SK-N-SH (cell line): ENCODE data around the gene IGF2BP3. TPM values are rescaled to one million over a fixed set of nuclear protein-coding genes. Genes with fewer than 3 reads are reported as not detected.

ENCODE experiments used
- CTCF ChIA-PET: fragments of 300-600, 350-600 bp; formaldehyde crosslinking; extraction: SDS; loops from one replicate; lab custom pipeline; 2021; lab: Yijun Ruan, JAX
- POLR2A ChIA-PET: fragments of 350-600 bp; sonication (Branson Sonifier 250); formaldehyde crosslinking; extraction: SDS; loops from one replicate; lab custom pipeline; 2020; ENCODE audit warnings: antibody characterized with exemption, inconsistent platforms; lab: Yijun Ruan, JAX
- DNase-seq: peaks from one replicate; pipeline ENCODE4 v3.0.0; 2012
- H2AFZ ChIP-seq: fragments of 200-600 bp; sonication (generic); 2 replicates; pipeline ENCODE4 v1.8.1; 2016; ENCODE audit warnings: antibody characterized with exemption, mild to moderate bottlenecking, low read depth
- H3F3A ChIP-seq: fragments of 200-600 bp; sonication (generic); replicated peaks from 2 replicates; pipeline ENCODE3; 2016; ENCODE audit warnings: antibody characterized with exemption, mild to moderate bottlenecking; ENCODE audit not compliant: insufficient read depth
- H3K27ac ChIP-seq, 2 experiments: fragments of 200-500 bp in 1 of 2; fragments of 200-600 bp in 1 of 2; sonication (Bioruptor generic) in 1 of 2; sonication (generic), shearing (Covaris generic) in 1 of 2; 2 replicates each; pipeline versions ENCODE4 v1.5.1 to v1.6.1; 2014 to 2016; ENCODE audit warnings: low read depth in 2 of 2, inconsistent platforms in 1 of 2, low read length in 1 of 2, mild to moderate bottlenecking in 1 of 2, mixed read lengths in 1 of 2
- H3K27me3 ChIP-seq: fragments of 200-600 bp; sonication (generic), shearing (Covaris generic); 2 replicates; pipeline ENCODE4 v1.6.1; 2016; ENCODE audit warnings: mixed run types; ENCODE audit not compliant: insufficient read depth
- H3K36me3 ChIP-seq, 2 experiments: fragments of 200-500 bp in 1 of 2; fragments of 200-600 bp in 1 of 2; sonication (Bioruptor generic) in 1 of 2; sonication (generic) in 1 of 2; replicated peaks in 1 of 2; 2 replicates each; pipeline versions ENCODE3 to v1.5.1; 2014 to 2016; ENCODE audit warnings: low read length in 1 of 2, mild to moderate bottlenecking in 1 of 2; ENCODE audit not compliant: insufficient read depth in 2 of 2, control insufficient read depth in 1 of 2
- H3K4me1 ChIP-seq, 2 experiments: fragments of 200-500 bp in 1 of 2; fragments of 200-600 bp in 1 of 2; sonication (Bioruptor generic) in 1 of 2; sonication (generic), shearing (Covaris generic) in 1 of 2; 2 replicates each; pipeline versions ENCODE4 v1.5.1 to v1.6.1; 2014 to 2016; ENCODE audit warnings: low read depth in 1 of 2, low read length in 1 of 2, mixed run types in 1 of 2; ENCODE audit not compliant: insufficient read depth in 2 of 2, control insufficient read depth in 1 of 2
- H3K4me2 ChIP-seq: fragments of 200-600 bp; sonication (generic), shearing (Covaris generic); 2 replicates; pipeline ENCODE4 v1.6.1; 2017; ENCODE audit warnings: mixed run types
- H3K4me3 ChIP-seq, 2 experiments: fragments of 200-500 bp in 1 of 2; fragments of 200-600 bp in 1 of 2; sonication (Bioruptor generic) in 1 of 2; sonication (generic), shearing (Covaris generic) in 1 of 2; 2 replicates each; pipeline versions ENCODE4 v1.5.1 to v1.8.1; 2014 to 2016; ENCODE audit warnings: low read depth in 2 of 2, inconsistent platforms in 1 of 2, low read length in 1 of 2, mild to moderate bottlenecking in 1 of 2, mixed read lengths in 1 of 2, moderate library complexity in 1 of 2
- H3K79me2 ChIP-seq: fragments of 200-600 bp; sonication (generic); 2 replicates; pipeline ENCODE4 v1.8.1; 2017; ENCODE audit warnings: mild to moderate bottlenecking; ENCODE audit not compliant: insufficient read depth
- H3K9ac ChIP-seq: fragments of 200-600 bp; sonication (generic); 2 replicates; pipeline ENCODE4 v1.6.1; 2017; ENCODE audit warnings: mixed run types
- H3K9me2 ChIP-seq: fragments of 200-600 bp; sonication (generic); 2 replicates; pipeline ENCODE4 v1.6.1; 2017; ENCODE audit warnings: mixed run types
- H3K9me3 ChIP-seq: fragments of 200-600 bp; sonication (generic); 2 replicates; pipeline ENCODE4 v1.6.1; 2017; ENCODE audit warnings: mixed run types, mild to moderate bottlenecking, moderate library complexity
- H4K20me1 ChIP-seq: fragments of 200-600 bp; sonication (generic); 2 replicates; pipeline ENCODE4 v1.6.1; 2017; ENCODE audit warnings: mild to moderate bottlenecking, mixed run types; ENCODE audit not compliant: insufficient read depth
- CHD2 ChIP-seq: fragments of 150-350 bp; IDR thresholded peaks from 2 replicates; pipeline ENCODE4 v1.6.1; 2018; ENCODE audit warnings: low read length; ENCODE audit not compliant: partially characterized antibody
- CTCF ChIP-seq: fragments of 200-600 bp; sonication (generic); IDR thresholded peaks from 2 replicates; pipeline ENCODE4 v1.6.1; 2017; ENCODE audit warnings: antibody characterized with exemption, mild to moderate bottlenecking, moderate library complexity
- GATA2 ChIP-seq: sonication (generic); formaldehyde crosslinking; IDR thresholded peaks from 2 replicates; pipeline ENCODE4 v1.5.0; 2020; ENCODE audit warnings: mild to moderate bottlenecking, missing genetic modification reagents
- MXI1 ChIP-seq: IDR thresholded peaks from 2 replicates; pipeline ENCODE4 v1.6.1; 2012; ENCODE audit warnings: mild to moderate bottlenecking, low read depth, low read length, improper control_type of control experiment
- NFIC ChIP-seq: IDR thresholded peaks from 2 replicates; pipeline ENCODE4 v1.4.0; 2012; ENCODE audit warnings: borderline replicate concordance
- PBX3 ChIP-seq: IDR thresholded peaks from 2 replicates; pipeline ENCODE4; 2012
- POLR2AphosphoS5 ChIP-seq: IDR thresholded peaks from 2 replicates; pipeline ENCODE4 v1.6.1; 2012; ENCODE audit warnings: low read depth, low read length
- RAD21 ChIP-seq: IDR thresholded peaks from 2 replicates; pipeline ENCODE4 v1.6.1; 2012; ENCODE audit warnings: mild to moderate bottlenecking, low read length
- TEAD4 ChIP-seq: IDR thresholded peaks from 2 replicates; pipeline ENCODE4 v1.4.0; 2012; ENCODE audit warnings: mild to moderate bottlenecking, borderline replicate concordance; ENCODE audit not compliant: insufficient read depth
- USF2 ChIP-seq: fragments of 150-350 bp; IDR thresholded peaks from 2 replicates; pipeline ENCODE4 v1.6.1; 2017; ENCODE audit warnings: antibody characterized with exemption, low read length, low read depth, borderline replicate concordance
- YY1 ChIP-seq: IDR thresholded peaks from 2 replicates; pipeline ENCODE4 v1.4.0; 2012; ENCODE audit warnings: low read depth, mild to moderate bottlenecking
- ZBTB33 ChIP-seq: IDR thresholded peaks from 2 replicates; pipeline ENCODE4 v1.4.0; 2012; ENCODE audit warnings: low read depth, borderline replicate concordance
- WGBS: methylation state at CpG from one replicate; pipeline ENCODE4 v1.1.6; 2017; ENCODE audit warnings: low lambda C conversion rate; 5-methylcytosine and 5-hydroxymethylcytosine counted together
- polyA plus RNA-seq, 3 experiments: library from polyadenylated mRNA; depleted of rRNA; stranded (reverse); fragments of >200 nt; gene quantifications; 2 replicates each; pipeline ENCODE4 v1.2.3, GENCODE V29; 2012

The IGF2BP3 gene
- polyA plus RNA-seq, 1 of the 3 experiments (the other 2 are of a cell fraction): 34.4 TPM

- H3K79me2 ChIP-seq: peaks cover 81% of the 10 kb centered on the region
- H4K20me1 ChIP-seq: peaks cover 23% of the 10 kb centered on the region
- no peak overlapping the region for H2AFZ ChIP-seq
- DNase-seq: no peak
- H3K4me1 ChIP-seq: peaks cover 0 to 5% of the 10 kb centered on the region in 2 experiments; a peak in 1 of 4 replicates
- H3K27me3 ChIP-seq: no peaks in the 10 kb centered on the region
- peaks cover 21 to 60% of the 10 kb centered on the region in 2 experiments for H3K36me3 ChIP-seq
- WGBS: 97% methylated on average over 3 of the region's 3 CpGs
- CTCF ChIA-PET: interaction anchor here (1.0 to 1.2 kb wide), 2 partner anchors 39 to 41 kb away, joined by 3 read pairs; no protein-coding TSS in a partner anchor
- no peaks in the 10 kb centered on the region for H3K9me2 ChIP-seq
- POLR2A ChIA-PET: interaction anchor here (1.1 kb wide), 1 partner anchor 10 kb away, joined by 3 read pairs; no protein-coding TSS in a partner anchor
- no peak overlapping the region for H3K27ac ChIP-seq
- TF ChIP-seq NFIC (no peak), GATA2 (CRISPR knock-in tag) (no peak), MXI1 (no peak), TEAD4 (no peak)
- H3K9ac ChIP-seq: no peak overlapping the region
- no peaks in the 10 kb centered on the region for H3K9me3 ChIP-seq
- no peak overlapping the region for H3K4me2 ChIP-seq
- H3F3A ChIP-seq: peaks cover 3% of the 10 kb centered on the region
- no peak overlapping the region for H3K4me3 ChIP-seq
These were observed 80.6 kb downstream of the IGF2BP3 start for GRCh38 chr7:23389701-23390100.

- H3F3A ChIP-seq: peaks cover 3% of the 10 kb centered on the region
- H4K20me1 ChIP-seq: peaks cover 19% of the 10 kb centered on the region
- no peaks in the 10 kb centered on the region for H3K27me3 ChIP-seq
- H2AFZ ChIP-seq: no peak overlapping the region
- ChIA-PET CTCF (no interaction called here), POLR2A (no interaction called here)
- peaks cover 82% of the 10 kb centered on the region for H3K79me2 ChIP-seq
- H3K9me2 ChIP-seq: no peaks in the 10 kb centered on the region
- no peak overlapping the region for H3K9ac ChIP-seq
- H3K4me3 ChIP-seq: no peak overlapping the region
- 95% methylated on average over 1 of the region's 1 CpG for WGBS
- H3K4me2 ChIP-seq: no peak overlapping the region
- H3K9me3 ChIP-seq: no peaks in the 10 kb centered on the region
- H3K27ac ChIP-seq: no peak overlapping the region
- TF ChIP-seq CHD2: no peak
- TF ChIP-seq CTCF: no peak
- no peak for TF ChIP-seq USF2
- DNase-seq: no peak
- H3K36me3 ChIP-seq: peaks cover 5 to 54% of the 10 kb centered on the region in 2 experiments
- H3K4me1 ChIP-seq: no peaks in the 10 kb centered on the region; a peak in 1 of 4 replicates
These were observed 82.7 kb downstream of the IGF2BP3 start for GRCh38 chr7:23387583-23387982.

- Histone ChIP-seq H2AFZ (no peak overlapping the region), H3K27ac (no peak overlapping the region), H3K79me2 (peaks cover 93% of the 10 kb centered on the region), H4K20me1 (peaks cover 28% of the 10 kb centered on the region), H3F3A (peaks cover 3% of the 10 kb centered on the region), H3K27me3 (no peaks in the 10 kb centered on the region), H3K9ac (no peak overlapping the region), H3K4me1 (0 out of 4 replicates have a peak, but pooled peaks cover 0 to 5% of the 10 kb centered on the region in 2 experiments), H3K4me3 (no peak overlapping the region), H3K9me2 (no peaks in the 10 kb centered on the region), H3K4me2 (no peak overlapping the region), H3K9me3 (no peaks in the 10 kb centered on the region), H3K36me3 (peaks cover 5 to 56% of the 10 kb centered on the region in 2 experiments)
- DNase-seq: no peak
- CTCF ChIA-PET: interaction anchor here (1.0 kb wide), 1 partner anchor 21 kb away, joined by 3 read pairs; no protein-coding TSS in a partner anchor
- WGBS: 94% methylated on average over 1 of the region's 1 CpG
- POLR2A ChIA-PET: no interaction called here
- TF ChIP-seq MXI1: no peak
- TF ChIP-seq CHD2: no peak
- no peak for TF ChIP-seq GATA2 (CRISPR knock-in tag)
- TF ChIP-seq CTCF: no peak
- TF ChIP-seq POLR2AphosphoS5: no peak
- TF ChIP-seq RAD21: no peak
- TF ChIP-seq PBX3: no peak
- TF ChIP-seq ZBTB33: no peak
- TF ChIP-seq YY1: no peak
These were observed 85.2 kb downstream of the IGF2BP3 start for GRCh38 chr7:23385140-23385539.
